Right renal cortex interstitium (tissue), 3 donors: ENCODE data around the gene STKLD1. TPM values are rescaled to one million over a fixed set of nuclear protein-coding genes. Genes with fewer than 3 reads are reported as not detected.
"Not testable (repeated sequence)": the region's sequence is repeated elsewhere in the genome, so short reads cannot be mapped to it uniquely, and the experiment has no call there.

ENCODE experiments used
- DNase-seq, 3 donors: peaks; one replicate each; pipeline ENCODE4 v3.0.0-alpha.2; 2013; ENCODE audit warnings: low read depth in 3 of 3, low spot score in 2 of 3
- polyA plus RNA-seq, 3 donors: library from polyadenylated mRNA; unstranded; fragments of 120-200 nt; gene quantifications; one replicate each; pipeline ENCODE4 v1.2.1, GENCODE V29; 2013; ENCODE audit not compliant: insufficient read length in 3 of 3

The STKLD1 gene
- polyA plus RNA-seq, 3 donors: 2.2 to 3.6 (median 3.4) TPM

GRCh38 chr9:133382507-133383141 lies 6.5 kb downstream of the STKLD1 start:
- DNase-seq: no peak

GRCh38 chr9:133383438-133383837 lies 7.3 kb downstream of the STKLD1 start:
- no peak for DNase-seq

- no peak for DNase-seq
Observed at GRCh38 chr9:133384736-133385321, 8.7 kb downstream of the STKLD1 start.

GRCh38 chr9:133385452-133385851 lies 9.3 kb downstream of the STKLD1 start:
- DNase-seq: no peak

- no peak for DNase-seq
Observed at GRCh38 chr9:133386338-133386737, 10.2 kb downstream of the STKLD1 start.

GRCh38 chr9:133387680-133388079 lies 11.5 kb downstream of the STKLD1 start:
- DNase-seq: no peak

GRCh38 chr9:133389025-133389557 lies 12.9 kb downstream of the STKLD1 start:
- no peak for DNase-seq

- no peak for DNase-seq
Observed at GRCh38 chr9:133389562-133389961, 13.4 kb downstream of the STKLD1 start.

GRCh38 chr9:133390713-133391112 lies 14.5 kb downstream of the STKLD1 start:
- no peak for DNase-seq

GRCh38 chr9:133391449-133391848 lies 15.3 kb downstream of the STKLD1 start:
- not testable (repeated sequence) for DNase-seq

GRCh38 chr9:133392308-133392707 lies 16.1 kb downstream of the STKLD1 start:
- not testable (repeated sequence) for DNase-seq

GRCh38 chr9:133393399-133393798 lies 17.2 kb downstream of the STKLD1 start:
- DNase-seq: no peak

GRCh38 chr9:133394687-133395271 lies 18.6 kb downstream of the STKLD1 start:
- DNase-seq: no peak

GRCh38 chr9:133396952-133397351 lies 20.8 kb downstream of the STKLD1 start:
- no peak for DNase-seq

- no peak for DNase-seq
Observed at GRCh38 chr9:133397370-133397769, 21.2 kb downstream of the STKLD1 start.

GRCh38 chr9:133397895-133398294 lies 21.7 kb downstream of the STKLD1 start:
- no peak for DNase-seq

- no peak for DNase-seq
Observed at GRCh38 chr9:133400292-133400691, 24.1 kb downstream of the STKLD1 start.

GRCh38 chr9:133401588-133401987 lies 25.4 kb downstream of the STKLD1 start:
- no peak for DNase-seq

- DNase-seq: no peak
Observed at GRCh38 chr9:133402689-133403088, 26.5 kb downstream of the STKLD1 start.

- DNase-seq: no peak
Observed at GRCh38 chr9:133403766-133404453, 27.7 kb downstream of the STKLD1 start.

GRCh38 chr9:133404454-133405002 lies 28.4 kb downstream of the STKLD1 start:
- DNase-seq: no peak
